Left lung (tissue), 10 donors: ENCODE results near the gene PAPOLB. TPM values are rescaled to one million over a fixed set of nuclear protein-coding genes. Genes with fewer than 3 reads are reported as not detected.
A peak's percentile ranks its signal among the peaks of the same experiment; 100 is the strongest.

Experiments
- ATAC-seq: fragments of 200-7000 bp; cut with Tn5 transposase; one replicate; pipeline ENCODE4 v1.9.1; 2020; ENCODE audit warnings: moderate library complexity
- DNase-seq, 4 donors: peaks; one replicate each; pipeline ENCODE4 v3.0.0-alpha.2; 2013 to 2020
- H3K27ac ChIP-seq, 2 donors: fragments of 200-600 bp; sonication (generic) in 1 of 2; one replicate each; pipeline versions ENCODE4 v1.5.0 to v1.8.0; 2020 to 2021
- H3K27me3 ChIP-seq, 2 donors: fragments of 200-600 bp; sonication (generic) in 1 of 2; one replicate each; pipeline versions ENCODE4 v1.5.0 to v1.8.0; 2020 to 2021
- H3K36me3 ChIP-seq, 2 donors: fragments of 200-600 bp; sonication (generic) in 1 of 2; one replicate each; pipeline versions ENCODE4 v1.5.0 to v1.8.0; 2020 to 2021
- H3K4me1 ChIP-seq, 2 donors: fragments of 200-600 bp; one replicate each; pipeline ENCODE4 v1.8.0; 2021
- H3K4me3 ChIP-seq, 2 donors: fragments of 200-600 bp; sonication (generic) in 1 of 2; one replicate each; pipeline versions ENCODE4 v1.5.0 to v1.8.0; 2020 to 2021; ENCODE audit warnings: mild to moderate bottlenecking in 1 of 2
- H3K9me3 ChIP-seq, 2 donors: fragments of 200-600 bp; sonication (generic) in 1 of 2; one replicate each; pipeline versions ENCODE4 v1.5.0 to v1.8.0; 2020 to 2021
- CTCF ChIP-seq, 2 donors: fragments of 200-600 bp; sonication (generic) in 1 of 2; IDR thresholded peaks; one replicate each; pipeline versions ENCODE4 v1.5.0 to v1.8.0; 2021; ENCODE audit warnings: antibody characterized with exemption in 2 of 2
- intact Hi-C, 2 donors: fragments of 100-400 bp; cut with DNase I; formaldehyde crosslinking; loops; one replicate each; pipeline versions ENCODE4 v1.11.2 to v1.14.2; 2022
- polyA plus RNA-seq, 6 donors: library from polyadenylated mRNA; unstranded; fragments of 120-200 nt; gene quantifications; one replicate each; pipeline ENCODE4 v1.2.1, GENCODE V29; 2013; ENCODE audit not compliant: insufficient read length in 6 of 6
- total RNA-seq, 2 donors: library from RNA; stranded (reverse); fragmentation: NEBNext Ultra II Directional; extraction: Animal tissue kit (Norgen Biotek cat#: 25700); gene quantifications; one replicate each; pipeline ENCODE4 v1.2.1, GENCODE V29; 2021
- donor health status: DM: no; HTN: yes; CAD: no.
- donor health status: DM: no; HTN: no; CAD: no.

Gene PAPOLB
- total and polyA plus RNA-seq, 8 donors: 0.07 to 0.24 (median 0.14) TPM

GRCh38 chr7:4815121-4815520 lies 46.7 kb downstream of the PAPOLB start:
- H3K27ac ChIP-seq: no peak overlapping the region
- no peaks in the 10 kb centered on the region for H3K4me1 ChIP-seq
- no peaks in the 10 kb centered on the region for H3K36me3 ChIP-seq
- DNase-seq (peak in 1 of 4 donors; percentile 67), ATAC-seq (no peak)
- H3K4me3 ChIP-seq: no peak overlapping the region
- peaks cover 0 to 8% of the 10 kb centered on the region in 2 donors for H3K27me3 ChIP-seq
- intact Hi-C loops: no loop called here
- H3K9me3 ChIP-seq: no peaks in the 10 kb centered on the region
- no peak for TF ChIP-seq CTCF (IDR thresholded peaks at IDR 0.05)

GRCh38 chr7:4814433-4814832 lies 47.4 kb downstream of the PAPOLB start:
- Histone ChIP-seq H3K36me3 (no peaks in the 10 kb centered on the region), H3K4me3 (no peak overlapping the region), H3K4me1 (no peaks in the 10 kb centered on the region), H3K27ac (no peak overlapping the region), H3K27me3 (peaks cover 0 to 15% of the 10 kb centered on the region in 2 donors), H3K9me3 (no peaks in the 10 kb centered on the region)
- no peak for TF ChIP-seq CTCF (IDR thresholded peaks at IDR 0.05)
- DNase-seq (no peak), ATAC-seq (no peak)
- intact Hi-C loops: no loop called here

GRCh38 chr7:4809666-4810065 lies 52.2 kb downstream of the PAPOLB start:
- Histone ChIP-seq H3K27ac (no peak overlapping the region), H3K9me3 (no peaks in the 10 kb centered on the region), H3K36me3 (no peaks in the 10 kb centered on the region), H3K4me3 (no peak overlapping the region), H3K4me1 (peaks cover 0 to 5% of the 10 kb centered on the region in 2 donors), H3K27me3 (peaks cover 0 to 36% of the 10 kb centered on the region in 2 donors)
- DNase-seq (no peak), ATAC-seq (no peak)
- intact Hi-C loops: no loop called here
- no peak for TF ChIP-seq CTCF (IDR thresholded peaks at IDR 0.05)

GRCh38 chr7:4809091-4809591 lies 52.7 kb downstream of the PAPOLB start:
- no peak for TF ChIP-seq CTCF (IDR thresholded peaks at IDR 0.05)
- Histone ChIP-seq H3K27ac (peak overlapping the region in 1 of 2 donors; percentile 46), H3K4me1 (peaks cover 0 to 5% of the 10 kb centered on the region in 2 donors), H3K4me3 (peak overlapping the region in 1 of 2 donors; percentile 18), H3K27me3 (peaks cover 0 to 36% of the 10 kb centered on the region in 2 donors), H3K36me3 (no peaks in the 10 kb centered on the region), H3K9me3 (no peaks in the 10 kb centered on the region)
- intact Hi-C loops: no loop called here
- ATAC-seq: no peak
- DNase-seq: peak in 1 of 4 donors; percentile 77

GRCh38 chr7:4808565-4808964 lies 53.3 kb downstream of the PAPOLB start:
- DNase-seq: no peak
- intact Hi-C loops: no loop called here
- H3K36me3 ChIP-seq: no peaks in the 10 kb centered on the region
- H3K27ac ChIP-seq: no peak overlapping the region
- no peak overlapping the region for H3K4me3 ChIP-seq
- peaks cover 0 to 36% of the 10 kb centered on the region in 2 donors for H3K27me3 ChIP-seq
- no peaks in the 10 kb centered on the region for H3K9me3 ChIP-seq
- TF ChIP-seq CTCF (IDR thresholded peaks at IDR 0.05): no peak
- ATAC-seq: no peak
- H3K4me1 ChIP-seq: peaks cover 0 to 5% of the 10 kb centered on the region in 2 donors
